K562 (cell line): ENCODE measurements around the gene CBLC. TPM values are rescaled to one million over a fixed set of nuclear protein-coding genes. Genes with fewer than 3 reads are reported as not detected.

Experiments used
- BACH1 ChIP-seq: fragments of 200-800 bp; sonication (Bioruptor generic); IDR thresholded peaks from 2 replicates; pipeline ENCODE4 v1.6.1; 2016; ENCODE audit warnings: missing genetic modification characterization, missing compliant biosample characterization
- CBX1 ChIP-seq: sonication (generic); IDR thresholded peaks from 2 replicates; pipeline ENCODE4 v1.6.1; 2016; ENCODE audit warnings: antibody characterized with exemption, low read depth, mild to moderate bottlenecking
- DIDO1 ChIP-seq: fragments of 450-650 bp; IDR thresholded peaks from 2 replicates; pipeline ENCODE4 v1.6.1; 2016; ENCODE audit warnings: low read depth, missing biosample characterization, missing genetic modification characterization
- HDAC2 ChIP-seq: fragments of 450-650 bp; IDR thresholded peaks from 2 replicates; pipeline ENCODE4 v1.6.1; 2016; ENCODE audit warnings: mild to moderate bottlenecking
- HNRNPK ChIP-seq: fragments of 200-400 bp; formaldehyde crosslinking; IDR thresholded peaks from one replicate; pipeline ENCODE4 v1.6.1; 2018; ENCODE audit warnings: mild to moderate bottlenecking, low read depth, low read length; ENCODE audit not compliant: poor library complexity, severe bottlenecking
- KAT2B ChIP-seq: IDR thresholded peaks from one replicate; pipeline ENCODE4 v1.6.1; 2012; ENCODE audit warnings: low read depth, mild to moderate bottlenecking, control low read depth, inconsistent platforms, low read length, moderate library complexity
- PHF8 ChIP-seq: fragments of 200-600 bp; sonication (generic); IDR thresholded peaks from 2 replicates; pipeline ENCODE4 v1.6.1; 2012; ENCODE audit warnings: mixed run types, mild to moderate bottlenecking, inconsistent platforms, low read length, moderate library complexity, borderline replicate concordance
- PKNOX1 ChIP-seq: fragments of 450-650 bp; IDR thresholded peaks from 2 replicates; pipeline ENCODE4 v1.6.1; 2016
- POU5F1 ChIP-seq: fragments of 150-350 bp; IDR thresholded peaks from 2 replicates; pipeline ENCODE4 v1.6.1; 2014; ENCODE audit warnings: borderline replicate concordance, low read length, low read depth, mild to moderate bottlenecking; ENCODE audit not compliant: partially characterized antibody
- RBM25 ChIP-seq: fragments of 200-400 bp; formaldehyde crosslinking; IDR thresholded peaks from 2 replicates; pipeline ENCODE4 v1.6.1; 2018; ENCODE audit warnings: low read length, low read depth, moderate library complexity; ENCODE audit not compliant: severe bottlenecking
- RNF219 ChIP-seq: fragments of 250-450 bp; sonication (Bioruptor Pico); IDR thresholded peaks from 2 replicates; pipeline ENCODE4 v1.5.0; 2022; ENCODE audit warnings: mild to moderate bottlenecking
- SMARCA5 ChIP-seq: fragments of 450-650 bp; IDR thresholded peaks from 2 replicates; pipeline ENCODE4 v1.6.1; 2016
- TCF3 ChIP-seq: sonication (generic); formaldehyde crosslinking; IDR thresholded peaks from 2 replicates; pipeline ENCODE4 v1.4.0; 2020; ENCODE audit warnings: mild to moderate bottlenecking, missing genetic modification reagents
- TEAD1 ChIP-seq, 2 experiments: fragments of 450-650 bp in 1 of 2; sonication (generic) in 1 of 2; formaldehyde crosslinking; IDR thresholded peaks; 2 replicates each; pipeline versions ENCODE4 v1.4.0 to v1.8.0; 2020 to 2022; ENCODE audit warnings: mild to moderate bottlenecking in 2 of 2, missing genetic modification reagents in 1 of 2
- TFAP4 ChIP-seq: sonication (generic); formaldehyde crosslinking; IDR thresholded peaks from 2 replicates; pipeline ENCODE4 v1.8.0; 2022; ENCODE audit warnings: missing genetic modification reagents, mild to moderate bottlenecking, moderate library complexity, borderline replicate concordance
- ZBTB49 ChIP-seq: sonication (generic); formaldehyde crosslinking; IDR thresholded peaks from 2 replicates; pipeline ENCODE4 v1.8.0; 2022; ENCODE audit warnings: missing genetic modification reagents, mild to moderate bottlenecking, borderline replicate concordance
- ZKSCAN8 ChIP-seq: fragments of 200-800 bp; sonication (Bioruptor generic); IDR thresholded peaks from 2 replicates; pipeline ENCODE4 v1.6.1; 2016; ENCODE audit warnings: missing genetic modification characterization, missing compliant biosample characterization
- ZNF12 ChIP-seq: sonication (generic); formaldehyde crosslinking; IDR thresholded peaks from 2 replicates; pipeline ENCODE4 v1.4.0; 2020; ENCODE audit warnings: mild to moderate bottlenecking, missing genetic modification reagents
- ZNF143 ChIP-seq: sonication (generic); formaldehyde crosslinking; IDR thresholded peaks from 2 replicates; pipeline ENCODE4 v1.9.0; 2022; ENCODE audit warnings: mild to moderate bottlenecking, missing genetic modification reagents
- ZNF239 ChIP-seq: fragments of 250-450 bp; sonication (Bioruptor Pico); IDR thresholded peaks from 2 replicates; pipeline ENCODE4 v1.4.0; 2020; ENCODE audit warnings: mild to moderate bottlenecking
- ZNF311 ChIP-seq: fragments of 250-450 bp; sonication (Bioruptor Pico); IDR thresholded peaks from 2 replicates; pipeline ENCODE4 v1.4.0; 2020; ENCODE audit warnings: mild to moderate bottlenecking, moderate library complexity
- ZNF445 ChIP-seq: fragments of 250-450 bp; sonication (Bioruptor Pico); IDR thresholded peaks from 2 replicates; pipeline ENCODE4 v1.4.0; 2020; ENCODE audit warnings: low read depth, mild to moderate bottlenecking, moderate library complexity
- ZNF668 ChIP-seq: fragments of 250-450 bp; sonication (Bioruptor Pico); IDR thresholded peaks from 2 replicates; pipeline ENCODE4 v1.8.0; 2022; ENCODE audit warnings: mild to moderate bottlenecking, inconsistent platforms
- ZNF695 ChIP-seq: fragments of 450-650 bp; formaldehyde crosslinking; IDR thresholded peaks from 2 replicates; pipeline ENCODE4 v1.4.0; 2020; ENCODE audit warnings: mild to moderate bottlenecking, moderate library complexity
- ZNF764 ChIP-seq: fragments of 250-450 bp; sonication (Bioruptor Pico); IDR thresholded peaks from 2 replicates; pipeline ENCODE4 v1.4.0; 2020; ENCODE audit warnings: low read depth, mild to moderate bottlenecking, moderate library complexity
- polyA plus RNA-seq, 8 experiments: library from polyadenylated mRNA; depleted of rRNA in 4 of 8; stranded (reverse) in 5 of 8; unstranded in 3 of 8; fragments of >200 nt; fragmentation: Nextera tagmentation in 2 of 8; fragmentation: Illumina TruSeq in 1 of 8; extraction: Ambion mirVana in 2 of 8; extraction: Trizol in 1 of 8; gene quantifications; 2 replicates each; pipeline versions ENCODE4 v1.2.1 to v1.2.3, GENCODE V29; 2011 to 2014; ENCODE audit warnings: inconsistent platforms in 1 of 8, missing spikeins in 1 of 8
- total RNA-seq, 7 experiments: library from RNA; depleted of rRNA in 6 of 7; stranded (reverse); fragments of >200 nt in 6 of 7; fragmentation: Illumina TruSeq in 2 of 7; extraction: Trizol in 2 of 7; gene quantifications; 2 replicates each; pipeline versions ENCODE4 v1.2.1 to v1.2.3, GENCODE V29; 2011 to 2021; ENCODE audit warnings: low replicate concordance in 1 of 7

Gene CBLC
- total and polyA plus RNA-seq, 9 of the 15 experiments (the other 6 are each of a cell fraction or from before 2014, with no cell fraction given): 0.09 TPM; not detected in 8

GRCh38 chr19:44749994-44750393, 27.7 kb upstream of the CBLC start (continued):
- no peak for TF ChIP-seq ZNF445 (CRISPR knock-in tag)
- TF ChIP-seq PKNOX1: no peak
- TF ChIP-seq TFAP4: 0 out of 2 replicates have a peak, but pooled peaks have one; percentile 46
- no peak for TF ChIP-seq ZNF764 (CRISPR knock-in tag)
- no peak for TF ChIP-seq ZNF311
- peak; percentile 73; the same call in 1 of the 2 replicates for TF ChIP-seq HDAC2
- TF ChIP-seq PHF8: no peak
- no peak for TF ChIP-seq TEAD1 (CRISPR knock-in tag; IDR thresholded peaks at IDR 0.05)
- peak; percentile 84; the same call in 1 of the 2 replicates for TF ChIP-seq SMARCA5
- no peak for TF ChIP-seq TCF3 (CRISPR knock-in tag)
- TF ChIP-seq POU5F1: no peak
- TF ChIP-seq RNF219 (CRISPR knock-in tag): no peak
- no peak for TF ChIP-seq ZBTB49 (CRISPR knock-in tag)
- no peak for TF ChIP-seq BACH1 (tag)
- TF ChIP-seq ZNF12 (CRISPR knock-in tag): no peak
- TF ChIP-seq ZNF239: no peak
- no peak for TF ChIP-seq DIDO1 (tag)
- no peak for TF ChIP-seq KAT2B
- no peak for TF ChIP-seq ZNF143
- TF ChIP-seq RBM25: peak; percentile 93
- no peak for TF ChIP-seq HNRNPK
- peak; percentile 78 for TF ChIP-seq CBX1
- TF ChIP-seq ZKSCAN8: no peak
- TF ChIP-seq ZNF668 (CRISPR knock-in tag): no peak
- no peak for TF ChIP-seq ZNF695
